ENCODE data around the gene AGTPBP1.
"Not testable (repeated sequence)": the region's sequence is repeated elsewhere in the genome, so short reads cannot be mapped to it uniquely, and the experiment has no call there.

Gene AGTPBP1

GRCh38 chr9:85719411-85719810 is 22.3 kb downstream of the AGTPBP1 start:
- not testable (repeated sequence) for DNase-seq

- DNase-seq: not testable (repeated sequence)
Observed at GRCh38 chr9:85717818-85718217, 23.9 kb downstream of the AGTPBP1 start.

- DNase-seq: no peak
Observed at GRCh38 chr9:85717220-85717619, 24.5 kb downstream of the AGTPBP1 start.

GRCh38 chr9:85716031-85716877 is 25.5 kb downstream of the AGTPBP1 start:
- DNase-seq: no peak

GRCh38 chr9:85715587-85715986 is 26.2 kb downstream of the AGTPBP1 start:
- peak; percentile 22 for DNase-seq

GRCh38 chr9:85713897-85714296 is 27.9 kb downstream of the AGTPBP1 start:
- DNase-seq: no peak

- DNase-seq: no peak
Observed at GRCh38 chr9:85704744-85705143, 37.0 kb downstream of the AGTPBP1 start.

GRCh38 chr9:85703398-85703797 is 38.4 kb downstream of the AGTPBP1 start:
- no peak for DNase-seq

- DNase-seq: no peak
Observed at GRCh38 chr9:85702726-85703289, 38.9 kb downstream of the AGTPBP1 start.

GRCh38 chr9:85702191-85702590 is 39.6 kb downstream of the AGTPBP1 start:
- no peak for DNase-seq

GRCh38 chr9:85700330-85700729 is 41.4 kb downstream of the AGTPBP1 start:
- no peak for DNase-seq

- no peak for DNase-seq
Observed at GRCh38 chr9:85688361-85688760, 53.4 kb downstream of the AGTPBP1 start.

- no peak for DNase-seq
Observed at GRCh38 chr9:85685081-85685480, 56.7 kb downstream of the AGTPBP1 start.

GRCh38 chr9:85676790-85677189 is 65.0 kb downstream of the AGTPBP1 start:
- no peak for DNase-seq

- no peak for DNase-seq
Observed at GRCh38 chr9:85667374-85667773, 74.4 kb downstream of the AGTPBP1 start.

GRCh38 chr9:85666086-85666485 is 75.7 kb downstream of the AGTPBP1 start:
- no peak for DNase-seq

- DNase-seq: no peak
Observed at GRCh38 chr9:85662573-85662972, 79.2 kb downstream of the AGTPBP1 start.

GRCh38 chr9:85658716-85659115 is 83.0 kb downstream of the AGTPBP1 start:
- DNase-seq: no peak

- DNase-seq: no peak
Observed at GRCh38 chr9:85653153-85653552, 88.6 kb downstream of the AGTPBP1 start.

GRCh38 chr9:85647571-85647970 is 94.2 kb downstream of the AGTPBP1 start:
- DNase-seq: no peak

- DNase-seq: no peak
Observed at GRCh38 chr9:85645909-85646627, 95.7 kb downstream of the AGTPBP1 start.

- no peak for DNase-seq
Observed at GRCh38 chr9:85640425-85640824, 101.3 kb downstream of the AGTPBP1 start.

GRCh38 chr9:85639675-85640186 is 102.0 kb downstream of the AGTPBP1 start:
- no peak for DNase-seq

- DNase-seq: no peak
Observed at GRCh38 chr9:85631809-85632208, 109.9 kb downstream of the AGTPBP1 start.

Data from GDM1 (cell line).